Uterus (tissue), 4 donors: ENCODE results near the gene SMIM24. TPM values are rescaled to one million over a fixed set of nuclear protein-coding genes. Genes with fewer than 3 reads are reported as not detected.

ENCODE experiments used
- DNase-seq, 2 donors: peaks; one replicate each; pipeline ENCODE4 v3.0.0-alpha.2; 2019 to 2020
- H3K27ac ChIP-seq, 2 donors: fragments of 200-600 bp; sonication (generic); 1 replicate in 1 of 2; 2 replicates in 1 of 2; pipeline ENCODE4 v1.5.1; 2016 to 2018
- H3K27me3 ChIP-seq, 2 donors: fragments of 200-600 bp; sonication (generic); one replicate each; pipeline ENCODE4 v1.5.1; 2018 to 2019; ENCODE audit warnings: control low read depth in 1 of 2
- H3K36me3 ChIP-seq, 2 donors: fragments of 200-600 bp; sonication (generic); one replicate each; pipeline ENCODE4 v1.5.1; 2019; ENCODE audit warnings: control low read depth in 1 of 2
- H3K4me1 ChIP-seq, 2 donors: fragments of 200-600 bp; sonication (generic); one replicate each; pipeline ENCODE4 v1.5.1; 2018 to 2019; ENCODE audit warnings: control low read depth in 1 of 2
- H3K4me3 ChIP-seq, 2 donors: fragments of 200-600 bp; sonication (generic); 1 replicate in 1 of 2; 2 replicates in 1 of 2; pipeline ENCODE4 v1.5.1; 2018 to 2019; ENCODE audit warnings: mild to moderate bottlenecking in 1 of 2
- H3K9me3 ChIP-seq, 2 donors: fragments of 200-600 bp; sonication (generic); one replicate each; pipeline ENCODE4 v1.5.1; 2019; ENCODE audit warnings: control low read depth in 1 of 2
- POLR2A ChIP-seq, 2 donors: fragments of 450-650 bp; IDR thresholded peaks; one replicate each; pipeline ENCODE4 v1.6.1; 2016; ENCODE audit warnings: antibody characterized with exemption in 2 of 2, mild to moderate bottlenecking in 1 of 2, moderate library complexity in 1 of 2
- intact Hi-C: fragments of 100-400 bp; cut with DNase I; formaldehyde crosslinking; loops from one replicate; pipeline ENCODE4 v1.15.1; 2023; ENCODE audit warnings: low total_unique reads
- total RNA-seq, 4 donors: library from RNA; depleted of rRNA in 3 of 4; stranded (reverse); fragments of >200 nt in 3 of 4; gene quantifications; one replicate each; pipeline versions ENCODE4 v1.1.0 to v1.2.4, GENCODE V29; 2014 to 2023
- TF ChIP-seq, protein P1 (sequence below), 4 experiments: fragments of 200-600 bp in 2 of 4; fragments of 450-650 bp in 2 of 4; sonication (generic) in 2 of 4; IDR thresholded peaks; one replicate each; pipeline ENCODE4 v1.5.1; 2016 to 2019; ENCODE audit warnings: antibody characterized with exemption in 4 of 4, mild to moderate bottlenecking in 2 of 4, moderate library complexity in 1 of 4
- donor health status: DM: yes; HTN: yes; CAD: no.

Gene SMIM24
- total RNA-seq, 4 donors from 2014 or later = 0.97 TPM; not detected in 3

DNA sequence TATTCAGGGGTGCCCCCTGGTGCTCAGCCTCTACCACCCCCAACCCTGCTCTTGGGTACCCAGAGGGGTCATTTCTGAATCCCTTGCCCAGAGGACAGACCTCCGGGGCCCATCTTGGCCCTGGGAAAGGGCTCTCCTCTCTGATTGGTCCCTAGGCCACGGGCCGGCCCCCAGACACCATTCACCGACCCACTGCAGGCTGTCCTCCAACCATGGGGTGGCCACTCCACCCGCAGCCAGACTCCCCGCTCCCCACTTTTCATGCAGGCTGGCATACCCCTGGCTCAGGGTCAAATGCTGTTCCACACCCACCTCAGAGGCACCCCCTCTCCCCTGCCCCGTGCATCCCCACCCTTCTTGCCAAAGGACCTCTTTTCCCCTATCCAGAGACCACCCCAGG is 14.8 kb downstream of the SMIM24 start:
- Histone ChIP-seq H3K4me1 (peaks cover 0 to 9% of the 10 kb centered on the region in 2 donors), H3K4me3 (no peak overlapping the region), H3K36me3 (no peaks in the 10 kb centered on the region), H3K9me3 (no peaks in the 10 kb centered on the region), H3K27ac (peak overlapping the region; percentile 58), H3K27me3 (no peaks in the 10 kb centered on the region)
- intact Hi-C loops = no loop called here
- peak in 1 of 2 donors; percentile 21 for DNase-seq
- TF ChIP-seq, protein P1, sequence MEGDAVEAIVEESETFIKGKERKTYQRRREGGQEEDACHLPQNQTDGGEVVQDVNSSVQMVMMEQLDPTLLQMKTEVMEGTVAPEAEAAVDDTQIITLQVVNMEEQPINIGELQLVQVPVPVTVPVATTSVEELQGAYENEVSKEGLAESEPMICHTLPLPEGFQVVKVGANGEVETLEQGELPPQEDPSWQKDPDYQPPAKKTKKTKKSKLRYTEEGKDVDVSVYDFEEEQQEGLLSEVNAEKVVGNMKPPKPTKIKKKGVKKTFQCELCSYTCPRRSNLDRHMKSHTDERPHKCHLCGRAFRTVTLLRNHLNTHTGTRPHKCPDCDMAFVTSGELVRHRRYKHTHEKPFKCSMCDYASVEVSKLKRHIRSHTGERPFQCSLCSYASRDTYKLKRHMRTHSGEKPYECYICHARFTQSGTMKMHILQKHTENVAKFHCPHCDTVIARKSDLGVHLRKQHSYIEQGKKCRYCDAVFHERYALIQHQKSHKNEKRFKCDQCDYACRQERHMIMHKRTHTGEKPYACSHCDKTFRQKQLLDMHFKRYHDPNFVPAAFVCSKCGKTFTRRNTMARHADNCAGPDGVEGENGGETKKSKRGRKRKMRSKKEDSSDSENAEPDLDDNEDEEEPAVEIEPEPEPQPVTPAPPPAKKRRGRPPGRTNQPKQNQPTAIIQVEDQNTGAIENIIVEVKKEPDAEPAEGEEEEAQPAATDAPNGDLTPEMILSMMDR (IDR thresholded peaks at IDR 0.05) = no peak
- no peak for TF ChIP-seq POLR2A (IDR thresholded peaks at IDR 0.05)

DNA sequence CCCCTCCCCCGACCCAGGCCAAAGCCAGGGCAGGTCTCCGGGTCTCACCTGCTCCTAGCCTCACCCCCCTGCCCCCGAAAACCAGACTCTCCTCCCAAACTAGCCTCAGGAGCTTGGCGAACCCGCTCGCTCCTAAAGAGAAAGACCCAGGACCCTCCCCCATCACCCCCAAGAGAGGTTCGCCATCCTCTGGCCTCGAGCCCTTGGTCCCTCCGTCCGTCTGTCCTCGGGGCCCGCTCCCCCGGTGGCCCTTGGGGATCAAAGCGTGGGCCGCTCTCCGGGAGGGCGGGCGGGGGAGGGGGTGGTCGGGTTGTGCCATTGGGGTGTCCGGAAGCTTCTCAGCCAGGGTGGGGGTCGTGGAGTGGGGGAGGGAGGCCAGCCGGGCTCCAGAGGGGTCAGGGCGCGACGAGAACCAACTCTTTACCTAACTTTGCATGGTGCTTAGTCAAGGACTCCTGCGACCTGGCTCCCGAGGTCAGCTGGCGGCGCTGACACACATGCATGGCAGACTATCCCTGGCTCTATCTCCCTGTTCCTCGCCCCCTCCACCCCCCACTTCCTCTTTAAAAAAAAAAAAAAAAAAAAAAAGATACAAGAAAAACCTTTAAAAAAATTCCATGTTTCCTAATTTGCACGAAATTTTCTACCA is 15.6 kb downstream of the SMIM24 start:
- TF ChIP-seq, protein P1 (IDR thresholded peaks at IDR 0.05) = no peak
- no peak for TF ChIP-seq POLR2A (IDR thresholded peaks at IDR 0.05)
- intact Hi-C loops = no loop called here
- Histone ChIP-seq H3K9me3 (no peaks in the 10 kb centered on the region), H3K36me3 (no peaks in the 10 kb centered on the region), H3K27ac (peak overlapping the region; percentile 40 to 70), H3K4me3 (no peak overlapping the region), H3K27me3 (no peaks in the 10 kb centered on the region), H3K4me1 (peaks cover 0 to 9% of the 10 kb centered on the region in 2 donors)
- peak in 1 of 2 donors; percentile 27 for DNase-seq

DNA sequence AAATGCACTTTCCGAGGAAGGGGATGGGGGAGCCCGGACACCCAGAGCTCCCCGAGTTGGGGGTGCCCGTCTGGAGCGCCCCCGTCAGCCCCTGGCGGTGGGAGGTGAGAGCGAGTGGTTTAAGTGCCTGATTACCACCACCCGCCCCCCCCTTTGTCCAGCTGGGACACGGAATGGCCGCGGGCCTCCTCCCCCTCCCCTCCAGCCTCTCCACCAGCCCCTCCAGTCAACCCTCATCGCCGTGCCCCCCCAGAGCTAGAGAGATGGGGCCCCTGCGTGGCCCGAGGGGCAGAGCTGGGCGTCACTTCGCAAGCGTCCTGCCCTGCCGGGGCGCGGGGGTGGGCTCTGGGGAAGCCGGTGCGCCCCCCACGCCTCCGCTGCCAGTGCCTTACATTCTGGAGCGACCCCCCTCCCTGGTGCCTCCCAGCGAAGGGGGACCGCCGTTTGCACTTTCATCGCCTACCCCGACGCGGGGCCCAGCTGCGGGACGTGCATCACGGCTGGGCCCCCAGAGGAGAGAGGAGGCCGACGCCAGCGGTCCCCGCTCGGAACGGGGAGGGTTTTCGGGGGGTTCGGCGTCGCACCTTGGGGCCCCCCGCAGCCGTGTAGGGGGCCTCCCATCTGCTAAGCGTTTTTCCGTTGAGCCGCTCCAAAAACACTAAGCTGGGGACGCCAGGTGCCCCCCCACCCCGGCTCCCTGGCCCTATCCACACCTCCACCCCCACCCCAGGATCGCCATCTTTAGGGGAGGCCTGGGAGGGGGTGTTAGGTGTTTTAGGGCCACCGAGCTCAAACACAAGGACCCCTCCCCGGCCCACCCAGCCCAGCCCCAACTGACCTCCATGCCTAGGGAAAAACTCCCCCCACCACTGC is 16.4 kb downstream of the SMIM24 start:
- peaks cover 6 to 11% of the 10 kb centered on the region in 2 donors for H3K4me1 ChIP-seq
- H3K27me3 ChIP-seq = no peaks in the 10 kb centered on the region
- no peaks in the 10 kb centered on the region for H3K36me3 ChIP-seq
- peak in 1 of 2 donors; percentile 25 for DNase-seq
- intact Hi-C loops = no loop called here
- no peaks in the 10 kb centered on the region for H3K9me3 ChIP-seq
- no peak for TF ChIP-seq POLR2A (IDR thresholded peaks at IDR 0.05)
- TF ChIP-seq, protein P1 (IDR thresholded peaks at IDR 0.05) = no peak
- peak overlapping the region; percentile 48 to 70 for H3K27ac ChIP-seq
- H3K4me3 ChIP-seq = no peak overlapping the region

- H3K4me1 ChIP-seq = peaks cover 9 to 19% of the 10 kb centered on the region in 2 donors
- no peaks in the 10 kb centered on the region for H3K36me3 ChIP-seq
- DNase-seq = peak in 1 of 2 donors; percentile 20
- H3K27me3 ChIP-seq = no peaks in the 10 kb centered on the region
- H3K9me3 ChIP-seq = no peaks in the 10 kb centered on the region
- H3K27ac ChIP-seq = peak overlapping the region; percentile 48 to 70
- TF ChIP-seq, protein P1 (IDR thresholded peaks at IDR 0.05) = no peak
- TF ChIP-seq POLR2A (IDR thresholded peaks at IDR 0.05) = no peak
- intact Hi-C loops = no loop called here
- H3K4me3 ChIP-seq = no peak overlapping the region
Measured at GRCh38 chr19:3462991-3463713, 17.2 kb downstream of the SMIM24 start.
